Measurements from ENCODE around the gene NRAP. TPM values are rescaled to one million over a fixed set of nuclear protein-coding genes. Genes with fewer than 3 reads are reported as not detected.

NRAP gene
- total and polyA plus RNA-seq, 2 of the 8 experiments (the other 6 are each of a cell fraction or from before 2014, with no cell fraction given), result not detected

GRCh38 chr10:113561214-113561613 is 102.6 kb downstream of the NRAP start:
- Histone ChIP-seq H2AFZ (ENCODE audit: low read length) (no peak overlapping the region), H3K36me3 (ENCODE audit: control insufficient read depth in 2 of 4, insufficient read depth in 4 of 4, low read length in 3 of 4) (no peaks in the 10 kb centered on the region), H3K4ac (replicated peaks; ENCODE audit: insufficient read length, low read depth, low read length) (no peak overlapping the region), H3K79me2 (ENCODE audit: control insufficient read depth in 1 of 2, insufficient read depth in 2 of 2, low read length in 2 of 2) (no peaks in the 10 kb centered on the region), H3K4me2 (ENCODE audit: insufficient read depth in 1 of 2, low read depth in 2 of 2, low read length in 2 of 2) (no peak overlapping the region), H2BK15ac (ENCODE audit: low read length) (no peak overlapping the region), H3K56ac (replicated peaks; ENCODE audit: insufficient read length, low read depth, low read length) (no peak overlapping the region), H2BK5ac (ENCODE audit: low read depth, low read length) (no peak overlapping the region), H3K4me1 (replicated peaks in 1 of 4; ENCODE audit: control insufficient read depth in 3 of 4, insufficient read depth in 4 of 4, low read length in 3 of 4) (peaks cover 2 to 17% (median 15%) of the 10 kb centered on the region in 4 experiments), H3K27ac (ENCODE audit: low read depth, low read length) (no peak overlapping the region), H3K18ac (ENCODE audit: extremely low read depth, low read length) (no peak overlapping the region; the same call in 1 of the 2 replicates), H2AK5ac (ENCODE audit: low read depth, low read length) (no peak overlapping the region), H3K9me3 (ENCODE audit: insufficient read depth in 2 of 2, low read depth in 1 of 2, low read length in 1 of 2) (no peaks in the 10 kb centered on the region), H3K23me2 (ENCODE audit: low read depth, low read length) (no peaks in the 10 kb centered on the region), H3K9ac (replicated peaks in 1 of 4; ENCODE audit: extremely low read depth in 1 of 4, low read depth in 3 of 4, low read length in 3 of 4) (no peak overlapping the region), H4K91ac (replicated peaks; ENCODE audit: insufficient read length, low read length) (no peak overlapping the region), H4K8ac (ENCODE audit: extremely low read depth, insufficient read depth, low read length) (no peak overlapping the region), H3K14ac (ENCODE audit: insufficient read length) (no peak overlapping the region), H2BK12ac (ENCODE audit: low read depth, low read length) (no peak overlapping the region), H3K23ac (ENCODE audit: insufficient read length) (no peak overlapping the region), H3K4me3 (ENCODE audit: extremely low read depth in 1 of 4, insufficient read depth in 2 of 4, low read depth in 3 of 4, low read length in 4 of 4) (no peak overlapping the region), H2BK20ac (ENCODE audit: low read length) (no peak overlapping the region), H3K27me3 (replicated peaks in 1 of 4; ENCODE audit: control insufficient read depth in 3 of 4, extremely low read depth in 1 of 4, insufficient read depth in 3 of 4, low read length in 3 of 4) (peaks cover 61 to 74% (median 67%) of the 10 kb centered on the region in 4 experiments), H4K20me1 (replicated peaks in 1 of 2; ENCODE audit: control insufficient read depth in 1 of 2, insufficient read depth in 2 of 2, low read length in 2 of 2) (peaks cover 8 to 16% of the 10 kb centered on the region in 2 experiments), H4K5ac (ENCODE audit: insufficient read length, low read depth, low read length) (no peak overlapping the region), H3K79me1 (ENCODE audit: low read depth, low read length) (no peaks in the 10 kb centered on the region), H2BK120ac (replicated peaks; ENCODE audit: low read depth, low read length) (no peak overlapping the region)
- WGBS, 2 experiments (ENCODE audit: extremely low coverage in 1 of 2, insufficient coverage in 1 of 2, insufficient read length in 1 of 2, insufficient replicate concordance in 2 of 2, low coverage in 1 of 2, low lambda C conversion rate in 2 of 2, missing lambda C conversion rate in 1 of 2), result 94% methylated on average over 3 of the region's 3 CpGs; no CpG with 5 or more reads in 1 of the 2 experiments
- FAIRE-seq, result no peak
- ChIA-PET CTCF (ENCODE audit: partially characterized antibody) (interaction anchor here (0.5 to 8.7 kb wide), 7 partner anchors 12 to 495 kb away, joined by 3 to 57 read pairs (median 12); no protein-coding TSS in a partner anchor), POLR2A (ENCODE audit: partially characterized antibody) (no interaction called here)
- DNase-seq (ENCODE audit: low read depth in 1 of 2, low spot score in 2 of 2), result no peak
- TF ChIP-seq RAD21 (IDR thresholded peaks at IDR 0.05 in 1 of 2, conservative IDR thresholded peaks at IDR 0.05 in 1 of 2; ENCODE audit: low read depth in 2 of 2, low read length in 2 of 2) (no peak), POU5F1 (IDR thresholded peaks at IDR 0.05; ENCODE audit: low read depth, low read length) (no peak), POLR2A (IDR thresholded peaks at IDR 0.05; ENCODE audit: control extremely low read depth in 1 of 2, low read depth in 2 of 2, low read length in 2 of 2) (no peak), CBX5 (IDR thresholded peaks at IDR 0.05; ENCODE audit: low read depth, low read length) (no peak), RNF2 (IDR thresholded peaks at IDR 0.05; ENCODE audit: borderline replicate concordance, low read depth, low read length, missing control alignments, poor library complexity, severe bottlenecking) (no peak), CEBPB (IDR thresholded peaks at IDR 0.05; ENCODE audit: low read depth, low read length) (no peak), TAF1 (IDR thresholded peaks at IDR 0.05; ENCODE audit: low read depth, low read length) (no peak), CHD2 (IDR thresholded peaks at IDR 0.05; ENCODE audit: low read length) (no peak), EZH2 (IDR thresholded peaks at IDR 0.05; ENCODE audit: low read depth, low read length, severe bottlenecking) (no peak), USF2 (IDR thresholded peaks at IDR 0.05; ENCODE audit: low read length) (no peak), SIN3A (conservative IDR thresholded peaks at IDR 0.05 in 1 of 2, IDR thresholded peaks at IDR 0.05 in 1 of 2; ENCODE audit: low read depth in 1 of 2, low read length in 2 of 2) (no peak), NRF1 (IDR thresholded peaks at IDR 0.05; ENCODE audit: low read depth, low read length) (no peak), SUZ12 (IDR thresholded peaks at IDR 0.05; ENCODE audit: low read length) (no peak)
